ACC112 (cell line): ENCODE measurements around the gene COG4.
"Not testable (repeated sequence)": the region's sequence is repeated elsewhere in the genome, so short reads cannot be mapped to it uniquely, and the experiment has no call there.

Experiments used
- H2AFZ ChIP-seq: fragments of 200-600 bp; sonication (generic); one replicate; pipeline ENCODE4 v1.6.0; 2017; ENCODE audit warnings: antibody characterized with exemption, low read length; ENCODE audit not compliant: unreplicated experiment
- H3K27ac ChIP-seq: fragments of 200-600 bp; sonication (generic); 2 replicates; pipeline ENCODE4 v1.5.1; 2014; ENCODE audit warnings: low read depth, mild to moderate bottlenecking, antibody characterized with exemption, low read length, moderate library complexity
- H3K27me3 ChIP-seq: fragments of 200-600 bp; sonication (generic); 2 replicates; pipeline ENCODE4 v1.6.1; 2014; ENCODE audit warnings: mild to moderate bottlenecking, antibody characterized with exemption, low read length, moderate library complexity, mixed read lengths; ENCODE audit not compliant: insufficient read depth
- H3K36me3 ChIP-seq: fragments of 200-600 bp; sonication (generic); 2 replicates; pipeline ENCODE4 v1.6.1; 2016; ENCODE audit warnings: mild to moderate bottlenecking, antibody characterized with exemption, low read length, moderate library complexity, mixed read lengths; ENCODE audit not compliant: insufficient read depth
- H3K4me1 ChIP-seq: fragments of 200-600 bp; sonication (generic); one replicate; pipeline ENCODE4 v1.6.1; 2016; ENCODE audit warnings: low read length, mixed read lengths; ENCODE audit not compliant: insufficient read depth, unreplicated experiment, control insufficient read depth
- H3K4me3 ChIP-seq: fragments of 200-600 bp; sonication (generic); 2 replicates; pipeline ENCODE4 v1.5.1; 2014; ENCODE audit warnings: mild to moderate bottlenecking, low read depth, low read length
- H3K79me2 ChIP-seq: fragments of 200-600 bp; sonication (generic); one replicate; pipeline ENCODE4 v1.6.0; 2016; ENCODE audit warnings: low read length; ENCODE audit not compliant: control insufficient read depth, unreplicated experiment, insufficient read depth

Gene COG4

DNA sequence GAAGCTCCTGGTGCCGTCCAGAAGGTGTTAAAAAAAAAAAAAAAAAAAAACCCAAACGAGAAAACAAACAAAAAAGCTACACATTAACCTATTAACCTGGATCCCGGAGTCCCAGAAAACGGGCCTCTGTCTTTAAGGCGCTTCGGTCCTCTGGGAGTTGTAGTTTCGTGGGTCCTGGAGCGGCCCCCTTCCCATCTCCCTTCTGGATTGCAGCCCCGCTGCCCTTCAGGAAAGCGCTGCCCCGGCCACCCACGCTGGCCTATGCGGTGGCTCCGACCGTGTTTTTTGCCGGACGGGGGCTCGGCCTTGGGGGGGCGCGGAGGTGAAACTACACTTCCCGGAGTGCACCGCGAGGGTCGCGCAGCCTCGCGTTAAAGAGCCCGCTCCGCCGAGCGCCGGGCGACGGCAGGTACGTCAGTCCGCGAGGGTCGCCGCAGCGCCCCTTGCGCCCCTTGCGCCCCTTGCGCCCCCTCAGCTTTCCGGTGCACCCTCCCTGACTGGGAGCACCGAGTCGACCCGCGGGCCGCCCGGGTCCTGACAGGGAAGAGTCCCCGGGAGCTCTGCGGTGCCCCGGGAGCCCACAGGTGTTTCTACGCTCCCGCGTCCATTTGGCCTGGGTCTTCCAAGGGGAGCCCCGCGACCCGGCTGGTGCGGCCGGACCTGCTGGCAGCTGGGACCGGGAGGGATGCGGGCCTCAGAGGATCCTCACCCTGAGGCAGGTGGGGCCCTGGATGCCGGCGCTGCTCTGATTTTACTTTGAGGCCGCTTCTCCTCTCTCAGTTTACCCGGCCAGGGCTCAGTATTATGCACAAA is 68.9 kb downstream of the COG4 start, which contains the start of gene FCSK:
FCSK (plus strand) TSS at position 374 of the 813 bp plus-strand sequence. CDS start 8,596 bp downstream, outside the sequence.
- H3K36me3 ChIP-seq: no peaks in the 10 kb centered on the region
- peaks cover 3% of the 10 kb centered on the region for H3K4me1 ChIP-seq
- H3K27me3 ChIP-seq: no peaks in the 10 kb centered on the region
- peak within 1 kb of the TSS; percentile 88 for H3K4me3 ChIP-seq
- H2AFZ ChIP-seq: peak within 1 kb of the TSS; percentile 95
- peak within 1 kb of the TSS; percentile 76 for H3K27ac ChIP-seq
- no peaks in the 10 kb centered on the region for H3K79me2 ChIP-seq

DNA sequence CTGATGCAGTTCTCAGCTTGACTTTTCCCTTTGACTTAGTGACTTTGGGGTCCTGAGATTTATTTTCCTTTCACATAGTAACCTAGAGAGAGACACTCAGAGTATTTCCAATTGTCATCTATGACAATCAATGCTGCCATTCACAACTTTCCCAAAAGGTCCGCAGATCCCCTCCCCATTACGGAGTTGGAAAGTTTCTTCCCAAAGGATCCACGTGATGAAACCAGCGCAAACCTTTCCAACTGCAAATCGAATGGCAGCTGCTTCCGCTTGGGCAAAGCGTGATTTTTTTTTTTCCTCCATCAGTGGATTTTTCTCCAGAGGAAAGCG is 69.5 kb downstream of the COG4 start:
- Histone ChIP-seq H3K79me2 (no peaks in the 10 kb centered on the region), H3K36me3 (no peaks in the 10 kb centered on the region), H3K4me3 (peak overlapping the region; percentile 88)

DNA sequence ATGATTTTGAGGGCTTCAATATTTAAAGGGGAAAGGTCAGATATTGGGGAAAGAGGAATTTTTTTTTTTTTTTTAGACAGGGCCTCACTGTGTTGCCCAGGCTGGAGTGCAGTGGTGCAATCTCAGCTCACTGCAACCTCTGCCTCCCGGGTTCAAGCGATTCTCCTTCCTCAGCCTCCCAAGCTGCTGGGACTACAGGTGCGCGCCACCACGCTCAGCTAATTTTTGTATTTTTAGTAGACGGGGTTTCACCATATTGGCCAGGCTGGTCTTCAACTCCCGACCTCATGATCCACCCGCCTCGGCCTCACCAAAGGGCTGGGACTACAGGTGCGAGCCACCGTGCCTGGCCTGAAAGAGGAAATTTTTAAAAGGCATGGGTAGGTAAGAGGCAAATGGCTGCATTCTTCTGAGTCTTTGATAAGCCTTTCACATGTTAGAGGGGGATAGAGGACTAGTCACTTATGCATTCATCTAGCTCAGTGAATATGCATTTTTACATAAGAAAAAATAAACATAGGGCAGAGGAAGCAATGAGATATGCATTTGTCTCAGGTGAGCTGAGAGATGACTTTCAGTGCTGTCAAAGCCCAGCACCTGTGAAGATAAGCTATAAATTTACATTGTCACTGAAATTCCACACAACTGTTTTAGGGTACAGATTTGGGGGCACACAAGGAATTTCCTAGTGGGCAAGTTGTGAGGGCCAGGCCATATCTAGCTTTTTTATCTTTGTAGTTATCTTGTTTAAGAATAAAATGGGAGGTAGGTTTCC is 70.0 kb downstream of the COG4 start:
- H3K79me2 ChIP-seq: no peaks in the 10 kb centered on the region
- H3K4me1 ChIP-seq: peaks cover 3% of the 10 kb centered on the region
- H2AFZ ChIP-seq: peak overlapping the region; percentile 95
- no peak overlapping the region for H3K27ac ChIP-seq
- no peaks in the 10 kb centered on the region for H3K36me3 ChIP-seq
- H3K4me3 ChIP-seq: peak overlapping the region; percentile 88
- no peaks in the 10 kb centered on the region for H3K27me3 ChIP-seq

More for the DNA sequence above, 69.5 kb downstream of the COG4 start:
- H3K4me1 ChIP-seq: peaks cover 3% of the 10 kb centered on the region
- no peak overlapping the region for H3K27ac ChIP-seq
- H3K27me3 ChIP-seq: no peaks in the 10 kb centered on the region
- peak overlapping the region; percentile 95 for H2AFZ ChIP-seq

DNA sequence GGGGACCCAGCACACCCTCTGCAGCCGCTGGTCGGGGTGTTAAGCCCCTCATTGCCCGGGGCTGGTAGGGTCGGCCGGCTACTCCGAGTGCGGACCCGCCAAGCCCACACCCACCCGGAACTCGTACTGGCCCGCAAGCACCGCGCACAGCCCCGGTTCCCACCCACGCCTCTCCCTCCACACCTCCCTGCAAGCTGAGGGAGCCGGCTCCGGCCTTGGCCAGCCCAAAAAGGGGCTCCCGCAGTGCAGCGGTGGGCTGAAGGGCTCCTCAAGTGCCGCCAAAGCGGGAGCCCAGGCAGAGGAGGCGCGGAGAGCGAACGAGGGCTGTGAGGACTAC is 72.4 kb downstream of the COG4 start:
- H3K36me3 ChIP-seq, H3K4me3 ChIP-seq, H3K27ac ChIP-seq, H3K27me3 ChIP-seq, H3K79me2 ChIP-seq, H2AFZ ChIP-seq, H3K4me1 ChIP-seq: not testable (repeated sequence)

GRCh38 chr16:70450142-70451003 is 73.0 kb downstream of the COG4 start:
- H2AFZ ChIP-seq, H3K36me3 ChIP-seq, H3K79me2 ChIP-seq, H3K27me3 ChIP-seq, H3K4me1 ChIP-seq, H3K27ac ChIP-seq, H3K4me3 ChIP-seq: not testable (repeated sequence)

DNA sequence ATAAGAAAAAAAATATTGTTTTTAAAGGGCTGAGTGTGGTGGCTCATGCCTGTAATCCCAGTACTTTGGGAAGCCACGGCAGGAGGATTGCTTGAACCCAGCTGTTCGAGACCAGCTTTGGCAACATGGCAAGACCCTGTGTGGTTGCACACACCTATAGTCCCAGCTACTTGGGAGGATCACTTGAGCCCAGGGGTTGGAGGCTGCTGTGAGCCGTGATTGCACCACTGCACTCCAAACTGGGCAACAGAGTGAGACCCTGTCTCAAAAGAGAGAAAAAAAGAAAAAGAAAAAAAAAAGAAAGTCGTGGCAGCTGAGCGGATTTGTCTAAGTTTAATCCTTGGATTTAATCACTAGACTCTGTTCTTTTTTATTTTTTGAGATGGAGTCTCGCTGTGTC is 75.3 kb downstream of the COG4 start:
- H3K4me3 ChIP-seq: no peak overlapping the region
- no peak overlapping the region for H3K27ac ChIP-seq
- no peaks in the 10 kb centered on the region for H3K27me3 ChIP-seq
- no peaks in the 10 kb centered on the region for H3K79me2 ChIP-seq
- no peaks in the 10 kb centered on the region for H3K4me1 ChIP-seq
- no peaks in the 10 kb centered on the region for H3K36me3 ChIP-seq
- H2AFZ ChIP-seq: no peak overlapping the region

DNA sequence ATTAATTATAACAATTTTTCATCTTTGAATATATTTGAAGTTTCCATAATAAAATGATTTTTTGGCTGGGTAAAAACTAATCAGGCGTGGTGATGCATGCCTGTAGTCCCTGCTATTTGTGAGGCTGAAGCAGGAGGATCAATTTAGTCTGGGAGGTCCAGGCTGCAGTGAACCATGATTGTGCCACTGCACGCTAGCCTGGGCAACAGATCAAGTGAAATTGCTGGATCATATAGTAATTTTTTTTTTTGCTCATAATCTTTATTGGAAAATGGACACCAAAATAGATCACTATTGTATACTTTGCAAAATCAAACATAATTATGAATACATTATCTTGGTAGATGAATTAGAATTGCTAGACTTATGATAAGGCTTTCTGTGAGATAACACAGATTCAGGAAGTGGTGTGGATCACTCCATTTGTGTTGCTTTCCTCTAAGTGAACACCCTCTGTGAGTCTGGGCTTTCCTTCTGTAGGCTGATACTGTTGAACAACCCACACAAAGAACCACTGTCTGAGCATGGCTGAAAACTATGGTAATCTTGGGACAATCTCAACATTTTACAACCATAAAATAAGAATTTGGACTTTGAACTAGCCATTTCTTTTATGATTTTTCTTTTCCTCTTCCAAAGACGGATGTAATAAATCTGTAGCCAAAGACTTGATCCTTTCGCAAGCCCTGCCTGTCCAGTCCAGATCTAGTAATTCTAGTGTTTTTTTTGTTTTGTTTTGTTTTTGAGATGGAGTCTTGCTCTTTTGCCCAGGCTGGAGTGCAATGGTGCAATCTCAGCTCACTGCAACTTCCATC is 78.9 kb downstream of the COG4 start:
- H3K4me1 ChIP-seq: no peaks in the 10 kb centered on the region
- no peaks in the 10 kb centered on the region for H3K79me2 ChIP-seq
- H3K4me3 ChIP-seq: no peak overlapping the region
- H2AFZ ChIP-seq: no peak overlapping the region
- H3K36me3 ChIP-seq: no peaks in the 10 kb centered on the region
- no peaks in the 10 kb centered on the region for H3K27me3 ChIP-seq
- no peak overlapping the region for H3K27ac ChIP-seq

DNA sequence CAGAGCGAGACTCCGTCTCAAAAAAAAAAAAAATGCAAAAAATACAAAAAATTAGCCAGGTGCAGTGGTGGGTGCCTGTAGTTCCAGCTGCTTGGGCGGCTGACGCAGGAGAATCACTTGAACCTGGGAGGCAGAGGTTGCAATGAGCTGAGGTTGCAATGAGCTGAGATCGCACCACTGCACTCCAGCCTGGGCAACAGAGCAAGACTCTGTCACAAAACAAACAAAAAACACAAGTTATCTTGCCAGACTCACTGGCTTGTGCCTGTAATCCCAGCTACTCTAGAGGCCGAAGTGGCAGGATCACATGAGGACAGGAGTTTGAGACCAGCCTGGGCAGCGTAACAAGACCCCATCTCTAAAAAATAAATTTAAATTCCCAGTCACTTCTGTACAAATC is 81.0 kb downstream of the COG4 start:
- Histone ChIP-seq H3K27me3 (no peaks in the 10 kb centered on the region), H3K79me2 (peaks cover 14% of the 10 kb centered on the region), H3K27ac (no peak overlapping the region), H3K4me3 (no peak overlapping the region), H3K36me3 (no peaks in the 10 kb centered on the region), H3K4me1 (peaks cover 4% of the 10 kb centered on the region), H2AFZ (no peak overlapping the region)

DNA sequence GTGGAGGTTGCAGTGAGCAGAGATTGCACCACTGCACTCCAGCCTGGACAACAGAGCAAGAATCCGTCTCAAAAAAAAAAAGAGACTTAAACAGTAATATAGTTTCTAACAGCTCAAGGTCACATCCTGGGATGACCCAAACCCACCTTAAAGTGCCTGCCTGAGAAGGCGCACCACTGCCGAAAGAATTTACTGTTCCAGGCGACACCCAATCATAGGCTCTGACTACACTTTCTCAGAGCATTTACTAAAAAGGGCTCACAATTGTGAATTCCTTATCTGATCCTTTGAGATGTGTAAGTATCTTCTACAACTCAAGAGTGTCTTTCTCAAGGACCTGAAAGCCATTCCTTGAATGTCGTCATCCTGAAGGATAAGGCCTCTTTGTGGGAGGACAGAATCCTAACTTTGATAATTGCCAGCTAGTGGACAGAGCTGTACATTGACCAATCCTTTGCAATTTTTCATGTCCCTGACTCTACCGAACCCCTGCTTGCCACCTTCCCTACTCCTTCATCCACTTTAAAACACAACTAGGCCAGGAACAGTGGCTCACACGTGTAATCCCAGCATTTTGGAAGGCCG is 81.9 kb downstream of the COG4 start:
- H3K27ac ChIP-seq: no peak overlapping the region
- H3K36me3 ChIP-seq: no peaks in the 10 kb centered on the region
- no peak overlapping the region for H3K4me3 ChIP-seq
- H3K79me2 ChIP-seq: peaks cover 22% of the 10 kb centered on the region
- peaks cover 12% of the 10 kb centered on the region for H3K4me1 ChIP-seq
- H3K27me3 ChIP-seq: no peaks in the 10 kb centered on the region
- H2AFZ ChIP-seq: no peak overlapping the region
